Brain microvascular endothelial cell (primary cell): ENCODE measurements around the gene TPRN.

ENCODE experiments used
- DNase-seq: peaks from one replicate; pipeline ENCODE4 v3.0.0-alpha.2; 2020
- H3K27ac ChIP-seq: fragments of 250-450 bp; sonication (Bioruptor Pico); 2 replicates; pipeline ENCODE4 v1.5.1; 2020; ENCODE audit warnings: mild to moderate bottlenecking, moderate library complexity
- H3K27me3 ChIP-seq: fragments of 250-450 bp; sonication (Bioruptor Pico); replicated peaks from 2 replicates; pipeline ENCODE4 v1.5.1; 2020; ENCODE audit warnings: mild to moderate bottlenecking
- H3K36me3 ChIP-seq: fragments of 250-450 bp; sonication (Bioruptor Pico); replicated peaks from 2 replicates; pipeline ENCODE4 v1.5.1; 2020; ENCODE audit warnings: mild to moderate bottlenecking
- H3K4me3 ChIP-seq: 2 replicates; pipeline ENCODE4 v1.5.1; 2011; ENCODE audit warnings: low read depth, mild to moderate bottlenecking, control low read depth, low read length, moderate library complexity
- in situ Hi-C: cut with HindIII; loops from 2 replicates; pipeline ENCODE4 v1.10.0; 2017; ENCODE audit warnings: low sequenced_read_pairs, low pct_ligation_motif_present
- TF ChIP-seq, protein P1 (sequence below): IDR thresholded peaks from 2 replicates; pipeline ENCODE4 v1.5.1; 2011; ENCODE audit warnings: low read depth, mild to moderate bottlenecking, moderate library complexity, low read length, control low read depth, inconsistent platforms; ENCODE audit errors: missing control alignments

The TPRN gene

DNA sequence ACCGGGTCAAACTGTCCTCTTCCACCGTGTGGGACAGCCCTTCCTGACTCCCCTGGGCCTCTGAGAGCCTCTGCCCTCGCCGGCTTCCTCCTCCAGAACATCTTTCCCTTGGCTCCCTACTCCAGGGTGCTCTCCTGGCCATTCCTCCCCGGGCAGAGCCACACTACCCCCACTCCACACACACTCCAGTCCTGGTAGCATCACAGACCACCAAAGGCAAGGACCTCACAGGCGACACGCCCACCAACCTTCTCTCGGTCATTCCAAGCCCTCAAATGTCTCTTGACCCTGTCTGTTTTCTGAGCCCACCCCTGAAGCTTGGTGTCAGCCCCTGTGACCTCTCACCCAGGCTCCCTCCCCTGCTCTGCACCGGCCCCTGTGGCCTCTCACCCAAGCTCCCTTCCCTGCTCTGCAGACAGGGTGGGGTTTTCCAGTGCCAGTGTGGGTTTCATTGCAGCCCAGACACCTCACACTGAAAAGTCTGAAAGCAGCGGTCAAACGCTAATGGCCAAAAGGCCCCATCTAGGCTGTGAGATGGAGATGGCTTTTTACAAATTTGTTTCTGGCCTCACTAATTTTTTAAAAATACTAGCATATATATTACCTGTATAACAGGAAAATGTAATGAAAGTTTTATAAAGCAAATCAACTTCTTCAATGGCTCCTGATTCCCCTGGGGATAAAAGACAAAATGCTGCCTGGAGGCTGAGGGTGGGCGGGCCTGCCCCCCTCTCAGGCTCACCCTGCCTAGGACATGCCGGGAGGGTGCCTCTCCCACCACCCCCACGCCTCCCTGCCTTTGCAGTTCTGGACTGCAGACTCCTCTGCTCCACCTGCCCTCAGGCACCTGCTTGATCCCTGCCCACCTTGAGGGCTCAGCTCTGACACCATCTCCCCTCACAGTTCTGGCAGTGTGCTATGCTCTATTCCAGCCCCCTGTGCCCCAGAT is 41.2 kb downstream of the TPRN start:
- no peak overlapping the region for H3K27ac ChIP-seq
- no peak overlapping the region for H3K4me3 ChIP-seq
- TF ChIP-seq, protein P1, sequence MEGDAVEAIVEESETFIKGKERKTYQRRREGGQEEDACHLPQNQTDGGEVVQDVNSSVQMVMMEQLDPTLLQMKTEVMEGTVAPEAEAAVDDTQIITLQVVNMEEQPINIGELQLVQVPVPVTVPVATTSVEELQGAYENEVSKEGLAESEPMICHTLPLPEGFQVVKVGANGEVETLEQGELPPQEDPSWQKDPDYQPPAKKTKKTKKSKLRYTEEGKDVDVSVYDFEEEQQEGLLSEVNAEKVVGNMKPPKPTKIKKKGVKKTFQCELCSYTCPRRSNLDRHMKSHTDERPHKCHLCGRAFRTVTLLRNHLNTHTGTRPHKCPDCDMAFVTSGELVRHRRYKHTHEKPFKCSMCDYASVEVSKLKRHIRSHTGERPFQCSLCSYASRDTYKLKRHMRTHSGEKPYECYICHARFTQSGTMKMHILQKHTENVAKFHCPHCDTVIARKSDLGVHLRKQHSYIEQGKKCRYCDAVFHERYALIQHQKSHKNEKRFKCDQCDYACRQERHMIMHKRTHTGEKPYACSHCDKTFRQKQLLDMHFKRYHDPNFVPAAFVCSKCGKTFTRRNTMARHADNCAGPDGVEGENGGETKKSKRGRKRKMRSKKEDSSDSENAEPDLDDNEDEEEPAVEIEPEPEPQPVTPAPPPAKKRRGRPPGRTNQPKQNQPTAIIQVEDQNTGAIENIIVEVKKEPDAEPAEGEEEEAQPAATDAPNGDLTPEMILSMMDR: no peak
- H3K36me3 ChIP-seq: no peaks in the 10 kb centered on the region
- DNase-seq: no peak
- in situ Hi-C loops: no loop called here
- H3K27me3 ChIP-seq: peaks cover 42% of the 10 kb centered on the region

DNA sequence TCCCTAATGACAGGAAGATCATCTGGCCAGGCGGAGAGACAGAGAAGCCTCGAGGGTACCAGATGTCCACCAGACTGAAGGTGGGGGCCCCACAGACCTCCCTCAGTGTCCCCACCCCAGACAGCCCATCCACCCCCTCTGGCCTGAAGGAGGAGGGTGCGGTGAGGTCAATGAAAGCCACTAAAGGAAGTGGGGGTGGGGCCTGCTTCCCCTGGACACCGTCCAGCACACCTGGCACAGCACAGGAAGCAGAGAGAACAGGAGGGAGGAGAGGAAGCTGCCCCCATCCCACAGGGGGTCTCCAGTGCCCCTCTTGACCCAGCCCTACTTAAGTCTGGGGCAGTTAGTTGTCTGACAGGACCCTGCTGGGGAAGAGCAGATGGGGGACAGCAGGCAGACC is 41.9 kb downstream of the TPRN start:
- H3K27ac ChIP-seq: no peak overlapping the region
- DNase-seq: no peak
- TF ChIP-seq, protein P1: no peak
- in situ Hi-C loops: no loop called here
- no peak overlapping the region for H3K4me3 ChIP-seq
- no peaks in the 10 kb centered on the region for H3K36me3 ChIP-seq
- H3K27me3 ChIP-seq: peaks cover 34% of the 10 kb centered on the region

DNA sequence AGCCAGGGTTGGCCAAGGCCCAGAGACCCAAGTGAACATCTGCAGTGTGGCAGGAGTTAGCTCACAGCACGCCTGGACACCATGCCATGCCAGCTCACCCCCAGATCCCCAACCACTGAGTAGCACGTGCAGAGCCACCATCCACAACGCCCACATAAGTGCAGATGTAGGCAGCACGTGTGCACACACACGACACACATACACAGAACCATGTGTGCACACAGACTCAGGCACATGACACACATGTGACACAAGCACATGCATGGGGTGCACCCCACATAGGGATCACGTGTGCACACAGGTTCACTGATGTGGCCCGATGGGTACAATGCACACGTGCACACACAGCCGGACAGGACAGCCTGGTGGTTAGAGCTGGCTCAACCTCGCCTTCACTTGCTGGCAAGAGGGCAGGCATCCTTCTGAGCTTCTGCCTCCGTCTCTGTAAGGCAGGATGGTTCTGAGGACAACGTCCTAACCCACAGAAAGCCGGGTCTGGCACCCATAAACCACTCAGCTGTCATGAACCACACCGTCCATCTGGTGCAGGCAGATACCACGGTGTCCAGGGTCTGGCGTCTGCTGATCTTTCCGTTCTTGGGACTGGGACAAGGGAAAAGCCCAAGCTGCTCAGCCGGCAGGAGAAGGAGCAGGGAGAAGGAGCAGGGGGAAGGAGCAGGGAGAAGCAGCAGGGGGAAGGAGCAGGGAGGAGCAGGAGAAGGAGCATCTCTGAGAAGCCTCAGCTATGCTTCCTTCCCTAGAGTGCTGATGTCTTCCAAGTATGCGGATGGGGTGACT is 42.7 kb downstream of the TPRN start:
- no peak overlapping the region for H3K4me3 ChIP-seq

DNA sequence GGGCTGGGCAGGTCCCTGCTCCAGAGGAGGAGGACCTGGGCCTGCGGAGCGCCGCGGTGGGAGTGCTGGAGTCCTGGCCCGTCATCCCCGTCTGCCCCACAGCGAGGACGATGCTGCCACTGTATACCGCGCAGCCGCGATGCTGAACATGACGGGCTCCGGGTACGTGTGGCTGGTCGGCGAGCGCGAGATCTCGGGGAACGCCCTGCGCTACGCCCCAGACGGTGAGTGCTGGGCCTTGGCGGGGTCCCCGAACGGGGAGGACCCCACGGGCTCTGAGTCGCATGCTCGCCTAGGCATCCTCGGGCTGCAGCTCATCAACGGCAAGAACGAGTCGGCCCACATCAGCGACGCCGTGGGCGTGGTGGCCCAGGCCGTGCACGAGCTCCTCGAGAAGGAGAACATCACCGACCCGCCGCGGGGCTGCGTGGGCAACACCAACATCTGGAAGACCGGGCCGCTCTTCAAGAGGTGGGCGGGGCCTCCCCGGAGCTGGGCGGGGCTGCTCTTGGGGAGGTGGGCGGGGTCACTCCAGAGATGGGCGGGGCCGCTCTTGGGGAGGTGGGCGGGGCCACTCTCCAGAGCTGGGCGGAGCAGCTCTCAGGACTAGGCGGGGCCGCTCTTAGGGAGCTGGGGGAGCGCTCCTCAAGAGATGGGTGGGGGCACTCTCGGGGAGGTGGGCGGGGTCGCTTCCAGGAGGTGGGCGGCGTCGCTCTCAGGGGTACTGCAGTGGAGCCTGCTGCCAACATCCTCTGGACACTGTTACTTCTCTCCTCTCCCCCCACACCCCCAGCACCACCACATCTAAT is 43.8 kb downstream of the TPRN start:
- peak overlapping the region; percentile 35 for H3K4me3 ChIP-seq
- H3K27me3 ChIP-seq: peaks cover 19% of the 10 kb centered on the region
- peak; percentile 4 for DNase-seq

More for the DNA sequence above, 42.7 kb downstream of the TPRN start:
- no peak for DNase-seq
- H3K36me3 ChIP-seq: no peaks in the 10 kb centered on the region
- no peak overlapping the region for H3K27ac ChIP-seq
- peaks cover 27% of the 10 kb centered on the region for H3K27me3 ChIP-seq
- TF ChIP-seq, protein P1: no peak
- in situ Hi-C loops: no loop called here

DNA sequence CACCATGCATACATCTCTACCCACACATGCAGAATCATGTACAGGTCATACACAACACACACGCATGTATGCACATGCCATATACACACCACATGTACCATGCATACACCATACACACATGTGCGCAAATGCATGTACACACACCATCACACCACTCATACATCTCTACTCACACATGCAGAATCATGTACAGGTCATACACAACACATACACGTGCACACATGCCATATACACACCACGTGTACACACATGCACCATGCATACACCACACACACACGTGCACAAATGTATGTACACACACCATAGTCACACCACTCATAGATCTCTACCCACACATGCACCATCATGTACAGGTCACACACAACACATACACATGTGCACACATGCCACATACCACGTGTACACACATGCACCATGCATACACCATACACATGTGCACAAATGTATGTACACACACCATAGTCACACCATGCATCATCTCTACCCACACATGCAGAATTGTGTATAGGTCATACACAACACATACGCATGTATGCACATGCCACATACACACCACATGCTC is 47.6 kb downstream of the TPRN start:
- DNase-seq: no peak
- in situ Hi-C loops: no loop called here
- Histone ChIP-seq H3K4me3 (no peak overlapping the region), H3K27me3 (no peaks in the 10 kb centered on the region), H3K36me3 (no peaks in the 10 kb centered on the region), H3K27ac (no peak overlapping the region)
- TF ChIP-seq, protein P1: no peak

More for the DNA sequence above, 43.8 kb downstream of the TPRN start:
- H3K36me3 ChIP-seq: no peaks in the 10 kb centered on the region
- in situ Hi-C loops: no loop called here
- TF ChIP-seq, protein P1: no peak
- no peak overlapping the region for H3K27ac ChIP-seq
